HG03139 (cell line): Measurements from ENCODE around the gene RAPGEF1.
"Not testable (repeated sequence)": the region's sequence is repeated elsewhere in the genome, so short reads cannot be mapped to it uniquely, and the experiment has no call there.

Experiments used
- ATAC-seq: cut with Tn5 transposase; IDR thresholded peaks from one replicate; pipeline ENCODE4 v1.9.1; 2021; ENCODE audit not compliant: unreplicated experiment

RAPGEF1 gene

GRCh38 chr9:131753751-131754150, 13.9 kb upstream of the RAPGEF1 start:
- ATAC-seq = not testable (repeated sequence)

- ATAC-seq = no peak
Measured at GRCh38 chr9:131752231-131752884, 12.5 kb upstream of the RAPGEF1 start.

- ATAC-seq = no peak
Measured at GRCh38 chr9:131748411-131748955, 8.6 kb upstream of the RAPGEF1 start.

GRCh38 chr9:131747352-131747751, 7.5 kb upstream of the RAPGEF1 start:
- no peak for ATAC-seq

GRCh38 chr9:131745610-131746009, 5.7 kb upstream of the RAPGEF1 start:
- no peak for ATAC-seq

GRCh38 chr9:131744720-131745201, 4.9 kb upstream of the RAPGEF1 start:
- no peak for ATAC-seq

GRCh38 chr9:131744171-131744719, 4.4 kb upstream of the RAPGEF1 start:
- ATAC-seq = no peak

- no peak for ATAC-seq
Measured at GRCh38 chr9:131743501-131743900, 3.6 kb upstream of the RAPGEF1 start.

GRCh38 chr9:131743096-131743495, 3.2 kb upstream of the RAPGEF1 start:
- no peak for ATAC-seq

GRCh38 chr9:131740898-131741297, 1.0 kb upstream of the RAPGEF1 start:
- no peak for ATAC-seq

GRCh38 chr9:131739133-131739958, 530 bp downstream of the RAPGEF1 start:
- peak; percentile 26 for ATAC-seq

GRCh38 chr9:131738293-131739132, 1.4 kb downstream of the RAPGEF1 start:
- ATAC-seq = no peak

GRCh38 chr9:131737426-131737825, 2.5 kb downstream of the RAPGEF1 start:
- ATAC-seq = no peak

- no peak for ATAC-seq
Measured at GRCh38 chr9:131736431-131736830, 3.4 kb downstream of the RAPGEF1 start.

GRCh38 chr9:131735238-131736128, 4.4 kb downstream of the RAPGEF1 start:
- ATAC-seq = no peak

- no peak for ATAC-seq
Measured at GRCh38 chr9:131734781-131735180, 5.1 kb downstream of the RAPGEF1 start.

GRCh38 chr9:131734165-131734610, 5.7 kb downstream of the RAPGEF1 start:
- ATAC-seq = no peak

GRCh38 chr9:131733541-131734061, 6.3 kb downstream of the RAPGEF1 start:
- ATAC-seq = no peak

GRCh38 chr9:131732636-131733289, 7.1 kb downstream of the RAPGEF1 start:
- ATAC-seq = no peak
